ENCODE data around the gene GSAP.

GSAP gene

GRCh38 chr7:77434570-77435275 is 18.6 kb upstream of the GSAP start:
- no peak for DNase-seq

- no peak for DNase-seq
These were observed 17.8 kb upstream of the GSAP start for GRCh38 chr7:77433901-77434300.

GRCh38 chr7:77430927-77431326 is 14.8 kb upstream of the GSAP start:
- DNase-seq: no peak

GRCh38 chr7:77428777-77429231 is 12.7 kb upstream of the GSAP start:
- DNase-seq: no peak

GRCh38 chr7:77427996-77428603 is 12.0 kb upstream of the GSAP start:
- DNase-seq: no peak

- no peak for DNase-seq
These were observed 10.4 kb upstream of the GSAP start for GRCh38 chr7:77426521-77427051.

GRCh38 chr7:77426052-77426404 is 9.9 kb upstream of the GSAP start:
- no peak for DNase-seq

- DNase-seq: no peak
These were observed 9.2 kb upstream of the GSAP start for GRCh38 chr7:77425101-77426051.

GRCh38 chr7:77422500-77422899 is 6.4 kb upstream of the GSAP start:
- DNase-seq: no peak

- DNase-seq: no peak
These were observed 5.0 kb upstream of the GSAP start for GRCh38 chr7:77420986-77421672.

- DNase-seq: no peak
These were observed 4.3 kb upstream of the GSAP start for GRCh38 chr7:77420438-77420837.

GRCh38 chr7:77419102-77419501 is 3.0 kb upstream of the GSAP start:
- no peak for DNase-seq

GRCh38 chr7:77417801-77418200 is 1.7 kb upstream of the GSAP start:
- DNase-seq: no peak

- DNase-seq: no peak
These were observed 647 bp upstream of the GSAP start for GRCh38 chr7:77416621-77417371.

- no peak for DNase-seq
These were observed 700 bp downstream of the GSAP start for GRCh38 chr7:77415476-77415822.

- no peak for DNase-seq
These were observed 2.2 kb downstream of the GSAP start for GRCh38 chr7:77413861-77414424.

GRCh38 chr7:77413128-77413527 is 3.0 kb downstream of the GSAP start:
- no peak for DNase-seq

- no peak for DNase-seq
These were observed 6.2 kb downstream of the GSAP start for GRCh38 chr7:77409739-77410547.

GRCh38 chr7:77409005-77409738 is 7.0 kb downstream of the GSAP start:
- no peak for DNase-seq

- no peak for DNase-seq
These were observed 8.2 kb downstream of the GSAP start for GRCh38 chr7:77407906-77408305.

All from NCI-H2081 treated with DMSO at 0.1 percent for 48 hours (cell line).